ENCODE measurements around the gene BCDIN3D.

The BCDIN3D gene

DNA sequence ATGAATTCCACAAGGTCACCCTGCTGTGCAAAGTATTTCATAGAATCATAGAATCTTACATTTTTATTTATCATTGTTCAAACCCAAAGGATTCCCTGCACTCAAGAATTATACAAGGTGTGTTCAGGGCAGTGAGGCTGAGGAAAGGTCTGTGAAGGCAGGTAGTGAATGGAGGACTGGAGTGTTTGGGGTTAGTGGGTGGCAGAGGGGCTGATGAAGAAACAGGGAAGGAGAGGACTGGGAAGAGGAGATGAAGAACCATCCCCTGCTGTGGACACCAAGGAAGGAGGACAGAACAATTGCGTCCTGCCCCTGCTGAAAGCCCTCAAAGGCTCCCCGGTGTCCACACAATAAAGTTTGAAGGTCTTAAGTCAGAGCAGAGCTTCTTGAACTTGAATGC, 10.8 kb upstream of the BCDIN3D start:
- no peak for DNase-seq

- no peak for DNase-seq
Measured at GRCh38 chr12:49847161-49847560, 4.3 kb upstream of the BCDIN3D start.

DNA sequence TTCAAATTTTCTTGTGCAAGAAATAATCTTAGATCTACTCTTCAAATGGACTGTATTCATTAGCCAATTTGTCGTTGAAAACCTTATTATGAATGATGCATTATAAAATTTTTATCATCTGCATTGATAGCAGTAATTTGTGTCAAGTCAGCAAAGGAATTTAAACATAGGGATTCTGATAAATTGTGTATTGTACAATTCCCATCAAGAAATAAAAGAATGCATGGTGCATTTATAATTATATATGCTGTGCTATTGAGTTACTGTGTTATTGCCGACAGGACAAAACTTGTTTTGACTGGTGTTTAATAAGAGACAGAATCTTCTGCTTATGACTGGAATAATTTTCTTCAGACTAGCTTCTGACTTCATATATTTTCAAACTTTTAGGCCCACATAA, 3.1 kb upstream of the BCDIN3D start:
- no peak for DNase-seq

DNA sequence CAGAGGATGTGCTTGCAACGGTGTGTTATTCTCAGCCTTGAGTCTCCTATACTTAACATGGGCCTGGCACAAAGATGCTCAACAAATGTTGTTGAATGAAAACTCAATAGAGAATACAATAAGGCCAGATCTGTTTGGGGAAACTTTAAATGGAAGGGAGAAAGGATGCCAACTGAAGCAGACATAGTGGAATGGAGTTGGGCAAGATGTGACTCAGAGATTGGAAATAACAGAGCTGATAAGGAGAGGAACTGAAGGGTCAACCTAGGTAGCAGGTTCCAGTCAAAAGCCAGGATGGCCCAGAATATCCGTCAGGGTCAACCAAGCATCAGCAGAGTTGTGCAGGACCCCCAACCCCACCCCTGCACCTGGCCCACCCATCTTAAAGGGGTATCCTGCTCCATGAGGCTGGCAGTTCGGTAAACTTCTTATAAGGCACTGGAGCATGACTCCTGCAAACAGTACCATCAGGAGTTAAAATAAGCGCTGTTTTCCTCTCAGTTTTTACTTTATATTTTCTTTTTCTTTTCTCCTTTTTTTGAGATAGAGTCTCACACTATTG, 1.1 kb upstream of the BCDIN3D start:
- DNase-seq, result no peak

GRCh38 chr12:49843411-49843810, 505 bp upstream of the BCDIN3D start:
- no peak for DNase-seq

GRCh38 chr12:49838973-49839633, 3.8 kb downstream of the BCDIN3D start:
- DNase-seq, result peak; percentile 63

DNA sequence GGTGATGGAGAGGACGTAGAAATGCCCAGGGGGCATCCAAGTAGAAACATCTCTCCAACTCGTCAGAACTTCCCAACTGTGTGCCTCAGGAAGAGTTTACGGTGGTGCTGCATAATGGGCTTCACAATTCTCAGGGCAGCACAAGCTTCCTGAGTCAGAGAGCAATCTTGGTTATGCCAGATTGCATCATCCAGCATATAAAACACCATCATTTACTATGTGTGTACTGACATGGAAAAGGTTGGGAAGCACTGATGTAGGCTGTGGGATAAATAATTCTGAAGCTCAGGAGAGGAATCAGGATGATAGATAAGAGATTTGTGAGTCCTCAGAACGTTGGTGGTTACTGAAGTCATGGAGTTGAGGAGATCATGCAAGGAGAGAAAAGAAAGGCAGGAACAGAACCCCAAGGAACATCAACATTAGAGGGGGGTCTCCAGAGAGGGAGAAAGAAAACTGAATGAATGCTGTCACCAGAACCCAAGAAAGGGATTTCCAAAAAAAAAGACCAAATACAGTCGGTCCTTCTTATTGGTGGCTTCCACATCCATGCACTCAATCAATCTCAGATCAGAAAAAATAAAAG, 10.0 kb downstream of the BCDIN3D start:
- DNase-seq, result no peak

DNA sequence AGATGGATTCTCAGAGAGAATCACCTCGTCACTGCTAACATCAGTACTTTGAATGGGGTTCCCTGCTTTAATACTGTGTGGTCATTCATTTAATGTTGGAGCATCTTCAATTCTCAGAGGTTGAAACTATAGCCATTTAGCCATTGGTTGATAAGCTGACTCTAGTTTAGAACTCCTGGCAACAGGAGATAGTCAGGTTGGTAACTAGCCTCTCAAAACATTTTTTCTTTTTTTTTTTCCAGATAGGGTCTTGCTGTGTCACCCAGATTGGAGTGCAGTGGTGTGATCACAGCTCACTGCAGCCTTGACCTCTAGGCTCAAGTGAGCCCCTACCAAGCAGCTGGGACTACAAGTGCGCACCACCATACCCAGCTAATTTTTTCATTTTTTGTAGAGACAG, 11.2 kb downstream of the BCDIN3D start:
- no peak for DNase-seq

GRCh38 chr12:49828133-49829091, 14.5 kb downstream of the BCDIN3D start, which contains the start of gene NCKAP5L:
TSS of gene NCKAP5L (minus strand) at chr12:49828413. CDS start at chr12:49804044, 24,369 bp downstream.
- peak; percentile 93 for DNase-seq

- peak; percentile 11 for DNase-seq
Measured at GRCh38 chr12:49827401-49828099, 15.4 kb downstream of the BCDIN3D start.

DNA sequence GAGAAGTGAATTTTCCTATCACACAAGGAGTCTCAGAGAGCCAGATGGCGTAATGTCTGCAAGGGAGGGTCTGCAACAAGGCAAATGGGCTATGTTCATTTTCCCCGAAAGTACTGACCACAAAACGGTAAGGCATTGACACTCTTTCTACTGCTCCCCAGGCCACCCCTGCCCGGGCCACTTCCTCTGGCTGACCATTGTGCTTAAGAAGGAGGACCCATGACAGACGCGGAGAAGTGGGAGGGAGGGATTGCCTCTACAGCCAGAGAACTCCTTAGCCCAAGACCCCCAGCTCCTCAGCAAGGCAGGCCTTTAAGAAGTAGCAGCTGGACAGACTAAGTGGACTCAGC, 15.9 kb downstream of the BCDIN3D start:
- peak; percentile 22 for DNase-seq

DNA sequence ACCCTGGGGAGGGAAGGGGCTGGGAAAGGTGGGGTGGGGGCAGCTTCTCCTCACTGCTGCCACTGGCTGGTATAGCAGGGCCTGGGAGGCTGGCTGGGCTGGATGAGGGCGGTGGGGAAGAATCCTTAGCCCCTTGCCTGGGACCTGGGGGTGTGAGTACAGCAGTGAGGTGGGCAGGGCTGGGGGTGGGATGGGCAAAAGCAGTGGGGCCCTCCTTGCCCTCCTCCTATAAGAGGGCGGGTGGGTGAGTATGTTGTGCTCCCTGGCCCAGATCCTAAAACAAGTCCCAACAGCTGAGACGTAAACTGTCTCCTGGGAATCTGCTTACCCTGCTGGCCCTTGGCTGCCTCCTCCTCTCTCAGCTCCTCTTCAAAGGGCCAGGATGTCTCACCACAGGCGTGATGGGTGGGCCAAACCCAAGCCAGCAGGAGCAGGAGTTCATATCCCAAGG, 16.9 kb downstream of the BCDIN3D start:
- DNase-seq, result no peak

DNA sequence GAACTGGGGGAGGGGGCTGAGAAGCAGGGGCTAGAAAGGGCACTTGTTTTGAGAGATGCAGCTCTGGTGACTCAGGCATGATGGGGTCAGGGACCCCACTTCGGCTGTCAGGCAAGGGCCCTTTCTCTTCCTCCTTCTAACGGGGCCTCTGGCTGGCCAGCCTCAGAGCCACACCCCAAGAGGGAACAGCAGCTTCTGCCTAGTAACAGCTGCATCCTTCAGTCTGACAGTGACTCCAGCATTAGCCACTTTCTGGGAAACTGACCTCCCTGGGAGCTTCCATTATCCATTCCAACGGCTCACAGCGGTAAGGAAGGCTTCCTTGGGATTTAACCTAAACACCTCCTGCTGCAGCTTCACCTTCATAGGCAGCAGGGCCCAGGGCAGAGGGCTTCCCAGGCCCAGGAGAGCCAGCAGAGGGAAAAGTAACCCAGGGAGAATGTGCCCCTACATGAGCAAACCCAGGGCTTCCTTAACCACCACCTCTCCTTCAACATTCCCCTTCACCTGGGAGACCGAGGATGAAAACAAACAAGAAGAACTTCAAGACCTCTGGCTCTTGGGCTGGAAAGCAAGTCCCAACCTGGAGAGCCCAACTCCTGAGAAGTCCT, 17.4 kb downstream of the BCDIN3D start:
- DNase-seq, result peak; percentile 75

- DNase-seq, result peak; percentile 90
Measured at GRCh38 chr12:49824895-49825294, 18.0 kb downstream of the BCDIN3D start.

GRCh38 chr12:49824416-49824815, 18.5 kb downstream of the BCDIN3D start:
- DNase-seq, result no peak

DNA sequence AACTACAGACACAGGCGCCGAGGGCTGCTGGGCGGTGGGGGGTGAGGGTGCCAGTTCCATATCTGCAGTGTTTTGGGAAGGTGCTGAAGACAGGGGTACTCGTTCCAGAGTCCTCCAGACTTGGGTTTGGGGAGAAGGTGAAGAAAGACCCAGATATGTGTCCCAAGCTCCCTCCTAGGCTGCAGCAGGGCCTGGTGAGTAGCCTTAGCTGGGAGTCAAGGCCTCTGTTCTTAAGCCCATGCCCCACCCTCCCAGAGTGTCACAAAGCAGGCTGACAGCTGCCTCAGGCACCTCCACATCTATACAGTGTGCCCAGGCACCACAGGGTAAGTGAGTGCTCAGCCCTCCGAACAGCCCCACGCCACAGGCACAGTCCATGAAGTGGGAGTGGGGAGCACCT, 19.0 kb downstream of the BCDIN3D start:
- no peak for DNase-seq

DNA sequence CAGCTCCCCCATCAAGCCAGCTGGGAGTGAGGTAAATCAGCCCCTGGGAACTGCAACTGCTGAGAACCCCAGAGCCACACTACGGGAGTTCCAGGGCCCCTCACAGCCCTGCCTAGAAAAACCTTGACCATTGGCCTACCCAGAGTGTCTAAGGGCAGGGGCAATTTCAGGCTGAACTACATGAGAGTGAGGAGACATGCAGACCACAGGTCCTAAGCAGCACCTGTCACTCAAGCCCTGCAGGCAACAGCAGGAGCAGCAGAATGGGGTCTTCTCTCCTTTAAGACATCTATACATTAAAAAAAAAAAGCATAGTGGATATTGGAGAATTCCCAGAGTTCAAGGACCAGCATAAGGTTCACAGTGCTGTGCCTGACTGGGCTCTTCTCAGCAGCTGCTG, 19.6 kb downstream of the BCDIN3D start:
- no peak for DNase-seq

GRCh38 chr12:49821373-49822287, 21.3 kb downstream of the BCDIN3D start:
- no peak for DNase-seq

DNA sequence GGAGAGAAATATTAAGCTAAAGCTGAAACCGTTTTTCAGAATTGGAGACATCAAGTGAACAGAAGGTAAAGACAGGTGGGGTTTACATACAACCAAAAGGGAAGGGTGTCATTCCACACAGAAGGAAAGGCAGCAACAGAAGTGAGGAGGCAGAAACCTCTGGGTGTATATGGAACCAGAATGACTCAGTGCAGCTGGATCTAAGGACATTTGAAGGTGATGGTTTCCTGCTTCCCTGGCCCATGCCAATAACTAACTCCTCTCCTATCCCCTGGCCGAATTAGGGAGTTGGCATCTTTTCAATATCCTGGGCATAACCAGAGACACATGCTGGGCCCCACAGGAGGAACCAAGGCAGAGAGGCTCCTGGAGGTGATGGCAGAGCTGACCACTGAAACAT, 23.1 kb downstream of the BCDIN3D start:
- DNase-seq, result no peak

DNA sequence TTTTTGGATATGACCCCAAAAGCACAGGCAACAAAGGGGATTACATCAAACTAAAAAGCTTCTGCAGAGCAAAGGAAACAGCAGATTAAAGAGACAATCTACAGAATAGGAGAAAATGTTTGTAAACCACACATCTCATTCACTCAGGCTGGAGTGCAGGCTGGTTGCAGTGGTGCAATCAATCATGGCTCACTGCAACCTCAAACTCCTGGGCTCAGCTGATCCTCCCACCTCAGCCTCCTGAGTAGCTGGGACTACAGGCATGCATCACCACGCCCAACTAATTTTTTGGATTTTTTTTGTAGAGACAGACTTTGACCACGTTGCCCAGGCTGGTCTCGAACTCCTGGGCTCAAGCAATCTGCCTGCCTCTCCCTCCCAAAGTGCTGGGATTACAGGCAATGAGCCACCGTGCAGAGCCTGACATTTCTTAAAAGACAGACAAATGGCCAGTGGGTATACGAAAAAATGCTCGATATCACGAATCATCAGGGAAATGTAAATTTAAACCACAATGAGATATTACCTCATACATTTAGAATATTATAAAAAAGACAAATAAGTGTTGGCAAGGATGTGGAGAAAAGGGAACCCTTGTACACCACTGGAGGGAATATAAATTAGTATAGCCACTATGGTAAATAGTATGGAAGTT, 24.5 kb downstream of the BCDIN3D start:
- DNase-seq, result peak; percentile 59

DNA sequence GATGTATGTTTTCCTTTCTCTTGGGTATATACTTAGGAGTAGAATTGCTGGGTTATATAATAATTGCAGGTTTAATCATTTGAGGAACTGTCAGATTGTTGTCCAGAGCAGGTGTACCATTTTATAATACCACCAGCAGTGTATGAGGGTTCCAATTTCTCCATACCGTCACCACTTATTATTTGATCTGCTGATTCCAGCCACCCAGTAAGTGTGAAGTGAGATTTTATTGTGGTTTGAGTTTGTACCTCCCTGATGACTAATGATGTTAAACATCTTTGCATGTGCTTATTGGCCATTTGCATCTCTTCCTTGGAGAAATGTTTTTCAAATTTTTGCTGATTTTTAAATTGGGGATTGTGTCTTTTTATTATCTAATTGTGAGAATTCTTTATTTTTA, 29.8 kb downstream of the BCDIN3D start:
- DNase-seq, result no peak
